ENCODE results near the gene VIP. TPM values are rescaled to one million over a fixed set of nuclear protein-coding genes. Genes with fewer than 3 reads are reported as not detected.

The VIP gene
- total RNA-seq, 1 experiment from 2014 or later = not detected

DNA sequence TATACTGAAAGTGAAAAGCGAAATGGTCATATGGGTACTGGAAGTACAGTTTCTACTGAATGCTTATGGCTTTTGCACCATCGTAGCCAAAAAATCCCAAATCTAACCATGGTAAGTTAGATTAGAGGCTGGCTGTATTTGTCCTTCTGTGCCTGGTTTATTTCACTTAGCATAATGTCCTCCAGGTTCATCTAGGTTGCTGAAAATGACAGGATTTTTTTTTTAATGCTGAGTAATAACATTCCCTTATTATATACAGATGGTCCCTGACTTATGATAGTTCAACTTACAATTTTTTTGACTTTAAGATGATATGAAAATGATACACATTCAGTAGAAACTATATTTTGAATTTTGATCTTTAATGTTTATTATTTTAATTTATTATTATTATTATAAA is 45.3 kb upstream of the VIP start:
- Histone ChIP-seq H3K9ac (ENCODE audit: low read length) (no peak overlapping the region), H3K79me2 (ENCODE audit: insufficient read depth, low read length) (no peaks in the 10 kb centered on the region), H4K20me1 (ENCODE audit: insufficient read depth) (no peaks in the 10 kb centered on the region), H3K4me1 (ENCODE audit: control insufficient read depth in 1 of 2, insufficient read depth in 2 of 2, low read length in 2 of 2) (no peaks in the 10 kb centered on the region), H3K36me3 (ENCODE audit: control insufficient read depth in 1 of 2, insufficient read depth in 2 of 2, low read length in 2 of 2) (no peaks in the 10 kb centered on the region), H3K4me3 (replicated peaks in 1 of 2; ENCODE audit: low read depth in 1 of 2, low read length in 2 of 2) (no peak overlapping the region), H3K27me3 (ENCODE audit: insufficient read depth, low read length) (no peaks in the 10 kb centered on the region), H2AFZ (ENCODE audit: low read depth, low read length, poor library complexity, severe bottlenecking) (no peak overlapping the region), H3K4me2 (ENCODE audit: low read length) (no peak overlapping the region), H3K9me3 (ENCODE audit: control insufficient read depth in 1 of 2, insufficient read depth in 1 of 2, low read depth in 1 of 2, low read length in 2 of 2) (no peaks in the 10 kb centered on the region), H3K9me2 (ENCODE audit: insufficient read depth) (no peaks in the 10 kb centered on the region), H3K27ac (ENCODE audit: low read depth, low read length) (no peak overlapping the region)
- DNase-seq (ENCODE audit: low read depth, low spot score) (no peak), ATAC-seq (no peak)
- ChIA-PET POLR2A (no interaction called here), RAD21 (ENCODE audit: low non-redundant PET in 1 of 2, low total read pairs in 2 of 2, uncharacterized antibody in 2 of 2, unreplicated experiment in 2 of 2) (no interaction called here), CTCF (no interaction called here)
- BruUV-seq (replicated peaks) = no TSS peak
- intact Hi-C loops (cut with micrococcal nuclease) = no loop called here
- no peak for TF ChIP-seq RAD21 (IDR thresholded peaks at IDR 0.05; ENCODE audit: low read depth)
- no peak for TF ChIP-seq ELF1 (IDR thresholded peaks at IDR 0.05; ENCODE audit: borderline replicate concordance, low read depth)
- no peak for TF ChIP-seq EGR1 (IDR thresholded peaks at IDR 0.05; ENCODE audit: low read depth)
- TF ChIP-seq ATF3 (IDR thresholded peaks at IDR 0.05) = no peak
- TF ChIP-seq POLR2A (IDR thresholded peaks at IDR 0.05; ENCODE audit: borderline replicate concordance, extremely low read depth, insufficient read depth, insufficient read length) = no peak
- no peak for TF ChIP-seq FOSL1 (IDR thresholded peaks at IDR 0.05; ENCODE audit: low read depth)
- no peak for TF ChIP-seq SIN3A (IDR thresholded peaks at IDR 0.05; ENCODE audit: low read depth)
- no peak for TF ChIP-seq CEBPB (IDR thresholded peaks at IDR 0.05; ENCODE audit: low read depth)
- TF ChIP-seq YY1 (IDR thresholded peaks at IDR 0.05; ENCODE audit: extremely low read depth, insufficient replicate concordance, low read depth, low read length) = no peak
- TF ChIP-seq CTCF (IDR thresholded peaks at IDR 0.05 in 2 of 3, conservative IDR thresholded peaks at IDR 0.05 in 1 of 3; ENCODE audit: borderline replicate concordance in 1 of 3, insufficient read depth in 1 of 3, low read depth in 2 of 3, low read length in 2 of 3) = no peak
- no peak for TF ChIP-seq ZNF274 (IDR thresholded peaks at IDR 0.05; ENCODE audit: low read depth, low read length)
- no peak for TF ChIP-seq EZH2phosphoT487 (IDR thresholded peaks at IDR 0.05; ENCODE audit: borderline replicate concordance)
- TF ChIP-seq TCF7L2 (IDR thresholded peaks at IDR 0.05; ENCODE audit: borderline replicate concordance, extremely low read depth, insufficient read depth, insufficient read length) = no peak
- no peak for TF ChIP-seq REST (IDR thresholded peaks at IDR 0.05; ENCODE audit: low read depth)
- TF ChIP-seq ZFX (IDR thresholded peaks at IDR 0.05) = no peak
- no peak for TF ChIP-seq POLR2AphosphoS5 (IDR thresholded peaks at IDR 0.05; ENCODE audit: low read depth, low read length)
- no peak for TF ChIP-seq SP1 (IDR thresholded peaks at IDR 0.05; ENCODE audit: low read depth)
- no peak for TF ChIP-seq CBX3 (IDR thresholded peaks at IDR 0.05; ENCODE audit: low read depth)
- TF ChIP-seq EZH2 (IDR thresholded peaks at IDR 0.05) = no peak
- TF ChIP-seq SRF (IDR thresholded peaks at IDR 0.05; ENCODE audit: low read depth) = no peak
